PC-3 (cell line): ENCODE measurements around the gene CSF2.

Experiments
- EZH2 ChIP-seq: fragments of 300-600 bp; sonication (generic); IDR thresholded peaks from one replicate; pipeline ENCODE4 v1.6.1; 2017; ENCODE audit warnings: antibody characterized with exemption, mild to moderate bottlenecking, low read length; ENCODE audit not compliant: unreplicated experiment
- TF ChIP-seq, protein P1 (sequence below): fragments of 300-600 bp; sonication (generic); conservative IDR thresholded peaks from 2 replicates; pipeline ENCODE4 v1.5.1; 2017; ENCODE audit warnings: antibody characterized with exemption, low read depth, mild to moderate bottlenecking, low read length

- TF ChIP-seq, protein P1, sequence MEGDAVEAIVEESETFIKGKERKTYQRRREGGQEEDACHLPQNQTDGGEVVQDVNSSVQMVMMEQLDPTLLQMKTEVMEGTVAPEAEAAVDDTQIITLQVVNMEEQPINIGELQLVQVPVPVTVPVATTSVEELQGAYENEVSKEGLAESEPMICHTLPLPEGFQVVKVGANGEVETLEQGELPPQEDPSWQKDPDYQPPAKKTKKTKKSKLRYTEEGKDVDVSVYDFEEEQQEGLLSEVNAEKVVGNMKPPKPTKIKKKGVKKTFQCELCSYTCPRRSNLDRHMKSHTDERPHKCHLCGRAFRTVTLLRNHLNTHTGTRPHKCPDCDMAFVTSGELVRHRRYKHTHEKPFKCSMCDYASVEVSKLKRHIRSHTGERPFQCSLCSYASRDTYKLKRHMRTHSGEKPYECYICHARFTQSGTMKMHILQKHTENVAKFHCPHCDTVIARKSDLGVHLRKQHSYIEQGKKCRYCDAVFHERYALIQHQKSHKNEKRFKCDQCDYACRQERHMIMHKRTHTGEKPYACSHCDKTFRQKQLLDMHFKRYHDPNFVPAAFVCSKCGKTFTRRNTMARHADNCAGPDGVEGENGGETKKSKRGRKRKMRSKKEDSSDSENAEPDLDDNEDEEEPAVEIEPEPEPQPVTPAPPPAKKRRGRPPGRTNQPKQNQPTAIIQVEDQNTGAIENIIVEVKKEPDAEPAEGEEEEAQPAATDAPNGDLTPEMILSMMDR, result no peak
- no peak for TF ChIP-seq EZH2
These were observed 19.7 kb downstream of the CSF2 start for GRCh38 chr5:132093271-132093670.
